COLO829 (cell line): Measurements from ENCODE around the gene SRL.

Experiments
- DNase-seq: peaks from one replicate; pipeline ENCODE4 v3.0.0; 2012; ENCODE audit warnings: low spot score

The SRL gene

DNA sequence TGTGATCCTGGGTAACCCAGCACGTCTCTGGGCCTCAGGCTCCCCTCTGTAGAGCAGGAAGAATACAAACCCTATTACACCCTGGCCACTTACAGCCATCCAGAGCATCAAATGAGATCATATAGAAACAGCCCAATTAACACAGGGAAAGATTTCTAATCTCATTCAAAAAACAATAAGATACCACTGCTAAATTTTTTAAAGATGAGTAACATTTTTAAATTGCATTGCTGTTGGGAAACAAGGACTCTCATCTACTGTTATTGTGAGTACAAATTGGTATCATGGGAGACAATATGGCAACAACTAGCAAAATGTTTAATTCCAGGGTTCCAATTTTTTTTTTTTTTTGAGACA, 41.1 kb downstream of the SRL start:
- no peak for DNase-seq

DNA sequence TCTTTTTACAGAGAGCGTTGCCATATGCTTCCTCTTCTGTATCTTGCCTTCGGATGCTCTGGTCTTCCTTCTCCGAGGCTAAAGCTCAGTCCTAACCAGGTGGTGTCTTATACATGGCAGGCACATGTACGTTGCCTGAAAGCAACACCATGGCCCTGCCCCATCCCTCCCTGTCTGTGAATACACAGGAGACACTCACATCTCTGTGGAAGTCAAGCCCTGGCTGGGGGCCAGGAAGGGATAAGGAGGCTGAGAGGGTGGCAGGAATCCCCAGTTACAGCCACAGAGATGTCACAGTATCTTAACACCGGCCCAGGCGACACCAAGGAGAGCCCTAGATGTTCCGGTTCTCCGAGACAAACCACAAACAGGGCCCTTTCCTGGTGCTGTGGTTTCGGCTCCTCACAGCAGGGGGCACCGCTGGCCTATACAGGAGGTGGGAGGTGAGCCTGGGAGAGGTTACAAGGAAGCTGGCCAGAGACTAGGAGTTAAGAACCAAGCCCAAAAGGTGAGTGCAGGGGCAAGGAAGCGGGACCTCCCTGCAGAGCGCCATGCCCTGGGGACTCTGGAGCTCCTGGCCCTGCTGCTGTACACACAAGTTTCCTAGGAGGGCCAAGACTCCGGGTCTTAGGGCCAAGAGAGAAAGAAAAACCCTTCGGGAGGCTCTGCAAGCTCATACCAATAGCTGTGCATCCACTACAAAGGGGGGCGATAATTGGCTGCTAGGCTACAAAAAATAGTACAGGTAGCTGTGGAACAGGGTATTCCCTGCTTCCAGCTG, 41.7 kb downstream of the SRL start:
- peak; percentile 63 for DNase-seq

DNA sequence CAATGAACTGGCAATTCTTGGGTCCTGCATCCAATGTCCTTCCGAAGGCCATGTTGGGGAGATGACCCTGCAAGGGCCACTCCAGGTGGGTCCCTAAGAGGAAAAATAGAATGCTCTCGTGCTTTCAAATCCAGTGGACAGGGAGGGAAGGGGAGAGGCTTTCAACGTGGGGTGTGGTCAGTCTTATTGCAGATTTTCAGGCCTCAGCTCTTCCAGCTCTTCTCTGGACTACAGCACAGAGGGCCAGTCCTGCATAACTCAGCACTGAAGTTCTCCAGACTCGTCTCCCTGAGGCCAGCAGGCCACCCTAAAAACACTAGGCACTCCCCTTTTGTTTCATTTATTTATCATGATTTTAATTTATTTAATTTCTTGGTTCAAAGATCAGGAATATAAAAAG, 43.1 kb downstream of the SRL start:
- DNase-seq: no peak

DNA sequence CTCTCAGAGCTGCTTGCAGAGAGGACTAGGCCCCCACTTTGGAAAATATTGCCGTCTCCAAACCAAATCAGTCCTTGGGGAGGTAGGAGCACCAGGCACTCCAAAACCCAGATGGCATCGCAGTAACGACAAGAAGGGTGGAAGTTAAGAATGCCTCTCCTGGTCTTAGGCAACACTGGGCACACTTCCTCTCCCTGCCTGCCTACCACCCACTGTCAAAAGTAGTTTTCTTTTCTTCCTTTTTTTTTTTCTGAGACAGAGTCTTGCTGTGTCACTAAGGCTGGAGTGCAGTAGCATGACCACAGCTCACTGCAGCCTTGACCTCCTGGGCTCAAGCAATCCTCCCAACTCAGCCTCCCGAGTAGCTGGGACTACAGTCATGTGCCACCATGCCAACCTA, 47.2 kb downstream of the SRL start:
- no peak for DNase-seq

DNA sequence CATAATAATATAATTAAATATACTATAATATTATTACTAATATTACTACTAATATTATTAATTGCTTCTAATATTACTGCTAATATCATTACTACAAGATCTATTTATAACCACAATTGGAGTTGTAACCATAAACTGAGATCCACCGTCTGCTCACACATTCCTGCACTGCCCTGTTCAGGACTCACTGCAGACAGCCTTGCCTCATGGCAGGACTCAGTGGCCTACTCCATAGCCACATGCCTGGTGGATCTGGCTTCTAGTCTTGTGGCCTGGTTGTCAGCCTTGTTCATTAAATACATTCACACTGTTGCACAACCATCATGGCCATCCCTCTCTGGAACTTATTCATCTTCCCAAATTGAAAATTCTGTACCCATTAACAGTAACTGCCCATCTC, 48.0 kb downstream of the SRL start:
- no peak for DNase-seq

DNA sequence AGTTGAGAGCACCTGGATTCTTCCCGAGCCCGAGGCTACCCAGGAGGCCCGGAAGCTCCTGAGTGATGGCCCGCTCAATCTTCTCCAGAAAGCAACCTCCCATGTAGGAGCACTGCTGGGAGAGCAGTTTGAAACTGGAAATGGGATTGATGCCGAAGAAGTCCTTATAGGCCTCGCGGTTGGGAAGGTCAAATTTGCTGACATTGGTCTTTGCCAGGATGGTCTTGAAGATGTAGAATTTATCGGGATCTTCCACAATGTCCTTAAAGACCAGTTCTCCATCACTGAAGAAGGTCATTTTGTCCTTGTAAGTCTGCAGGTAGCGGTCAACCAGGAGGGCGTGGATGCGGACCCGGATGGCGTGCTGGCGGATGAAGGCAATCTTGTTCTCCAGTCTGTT, 49.7 kb downstream of the SRL start:
- no peak for DNase-seq

DNA sequence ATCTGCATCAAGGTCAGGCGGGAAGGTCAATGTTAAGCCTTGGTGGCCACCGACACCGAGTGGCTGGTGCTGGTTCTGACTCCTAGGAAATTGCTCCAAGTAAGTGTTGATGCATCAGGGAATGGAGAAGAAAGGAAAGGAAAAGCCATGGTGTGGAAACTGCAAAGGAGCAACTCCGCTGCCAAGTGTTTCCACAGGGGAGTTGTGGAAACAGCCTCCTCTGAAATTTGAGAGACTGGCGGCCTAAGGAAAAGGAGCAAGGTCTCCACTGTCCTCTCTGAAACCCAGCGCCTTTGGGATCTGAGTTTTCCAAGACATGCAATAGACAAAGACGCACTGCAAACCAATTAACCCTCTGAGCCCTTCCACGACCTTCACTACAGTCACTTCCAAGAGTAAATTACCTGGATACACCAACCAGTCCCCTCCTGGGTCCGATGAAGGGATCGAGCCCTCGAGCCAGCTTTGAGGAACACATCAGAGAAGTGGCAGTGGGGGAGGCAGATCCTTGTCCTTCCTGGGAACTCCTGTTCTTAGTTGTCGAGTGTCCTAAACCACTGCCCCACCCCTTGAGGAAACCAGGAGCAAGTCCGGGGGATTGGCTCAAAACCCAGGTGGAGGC, 51.1 kb downstream of the SRL start:
- no peak for DNase-seq

DNA sequence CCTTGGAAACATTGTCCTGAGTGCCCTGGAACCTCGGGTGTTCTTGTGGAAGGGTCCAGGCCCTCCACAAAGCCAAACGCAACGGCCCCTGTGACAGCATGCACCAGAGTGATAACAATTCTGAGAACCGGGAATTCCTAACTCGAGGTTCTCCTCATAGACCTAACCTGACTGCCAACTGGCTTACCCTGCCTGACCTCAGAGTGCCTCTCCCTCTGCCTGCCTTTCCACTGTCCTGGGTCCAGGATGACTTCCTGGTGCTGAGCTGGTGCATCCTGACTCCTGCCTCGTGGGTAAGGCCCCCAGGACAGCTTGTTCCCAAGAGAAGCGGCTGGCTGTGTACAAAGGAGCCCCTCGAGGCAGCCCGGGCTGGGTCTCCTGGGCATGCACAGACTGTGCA, 51.8 kb downstream of the SRL start:
- no peak for DNase-seq

DNA sequence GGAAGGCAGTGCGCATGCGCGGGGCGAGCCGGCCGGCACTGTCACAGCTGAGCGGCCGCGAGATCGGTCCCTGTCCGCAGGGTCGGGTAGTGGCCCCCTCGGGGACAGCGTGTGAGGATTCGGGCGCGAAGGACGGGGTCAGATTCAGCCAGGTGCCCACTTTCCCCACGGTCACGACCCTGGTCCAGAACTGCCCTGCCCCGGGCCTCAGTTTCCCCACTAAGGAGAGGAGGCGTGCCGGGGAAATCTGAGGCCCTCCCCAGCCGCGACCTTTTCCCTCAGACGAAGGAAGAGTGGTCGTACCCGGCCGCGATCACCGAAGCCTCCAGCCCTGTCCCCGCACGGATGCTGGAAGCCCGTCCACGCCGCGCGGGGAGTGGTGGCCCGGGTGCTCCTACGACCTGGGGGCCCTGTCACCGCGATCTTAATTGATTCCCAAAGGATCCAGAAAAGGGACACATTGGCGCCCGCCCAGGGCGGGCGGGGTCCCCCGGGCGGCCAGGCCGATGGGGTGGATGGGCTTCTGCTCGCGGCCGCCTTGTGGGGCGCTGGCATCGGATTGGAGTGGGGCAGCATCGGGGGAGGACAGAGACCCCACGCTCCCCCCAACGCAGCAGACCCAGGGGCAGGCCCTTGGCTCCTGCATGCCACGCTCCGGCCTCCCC, 57.7 kb downstream of the SRL start:
- DNase-seq: no peak

DNA sequence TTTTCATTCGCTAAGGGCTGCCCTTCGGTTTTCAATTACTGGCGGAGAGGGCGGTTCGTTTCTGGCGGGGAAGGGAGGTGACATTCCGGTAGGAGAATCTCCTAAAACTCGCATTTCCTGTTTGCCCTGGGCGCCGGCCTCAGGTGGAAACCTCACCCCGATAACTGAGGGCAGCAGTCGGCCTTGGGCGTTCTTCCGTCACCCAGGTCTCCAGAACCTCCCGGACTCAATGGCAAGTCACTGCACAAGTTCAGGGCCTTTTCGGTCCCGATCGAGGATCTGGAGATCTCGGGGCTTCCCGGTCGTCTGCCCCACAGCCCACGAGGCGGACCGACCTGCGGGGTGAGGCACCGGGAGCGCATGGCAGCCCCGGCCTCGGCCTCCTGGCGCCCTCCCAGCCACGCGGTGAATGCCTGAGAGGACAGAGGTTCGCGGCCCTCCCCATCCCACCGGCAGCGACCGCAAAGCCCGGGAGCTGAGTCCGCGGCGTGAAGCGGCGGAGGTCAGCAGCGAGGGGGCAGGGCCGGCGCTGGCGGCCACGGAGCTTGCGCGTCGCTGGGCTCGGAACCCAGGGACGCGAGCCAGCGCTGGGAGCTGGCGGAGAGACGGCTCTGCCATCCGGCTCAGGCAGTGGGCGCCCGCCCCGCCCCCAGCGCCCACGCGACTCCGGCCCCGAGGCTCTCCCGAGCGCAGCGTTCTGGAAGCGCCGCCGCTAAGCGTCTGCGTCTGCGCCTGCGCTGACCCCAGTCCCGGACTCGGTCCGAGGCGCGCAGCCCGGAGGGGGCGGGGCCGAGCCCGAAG, 58.4 kb downstream of the SRL start:
- DNase-seq: peak; percentile 96

DNA sequence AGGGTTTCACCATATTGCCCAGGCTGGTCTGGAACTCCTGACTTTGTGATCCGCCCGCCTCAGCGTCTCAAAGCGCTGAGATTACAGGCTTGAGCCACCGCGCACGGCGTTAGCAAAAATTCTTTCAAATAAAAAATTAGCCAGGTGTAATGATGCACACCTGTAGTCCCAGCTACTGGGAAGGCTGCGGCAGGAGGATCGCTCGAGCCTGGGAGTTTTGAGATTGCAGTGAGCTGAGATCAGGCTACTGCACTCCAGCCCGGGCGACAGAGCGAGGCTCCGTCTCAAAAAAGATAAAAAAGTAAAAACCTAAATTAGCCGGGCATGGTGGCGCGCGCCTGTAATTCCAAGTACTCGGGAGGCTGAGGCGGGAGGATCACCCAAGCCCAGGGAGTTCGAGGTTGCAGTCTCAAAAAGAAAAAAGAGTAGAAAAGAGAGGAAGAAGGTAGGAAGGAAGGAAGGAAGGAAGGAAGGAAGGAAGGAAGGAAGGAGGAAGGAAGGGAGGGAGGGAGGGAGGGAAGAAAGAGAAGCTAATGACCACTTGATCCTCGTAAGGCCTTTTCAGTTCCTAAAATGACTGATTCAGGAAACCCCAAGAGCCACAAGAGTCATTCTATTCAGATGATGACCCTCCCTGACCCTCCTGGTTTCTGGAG, 59.2 kb downstream of the SRL start:
- no peak for DNase-seq

DNA sequence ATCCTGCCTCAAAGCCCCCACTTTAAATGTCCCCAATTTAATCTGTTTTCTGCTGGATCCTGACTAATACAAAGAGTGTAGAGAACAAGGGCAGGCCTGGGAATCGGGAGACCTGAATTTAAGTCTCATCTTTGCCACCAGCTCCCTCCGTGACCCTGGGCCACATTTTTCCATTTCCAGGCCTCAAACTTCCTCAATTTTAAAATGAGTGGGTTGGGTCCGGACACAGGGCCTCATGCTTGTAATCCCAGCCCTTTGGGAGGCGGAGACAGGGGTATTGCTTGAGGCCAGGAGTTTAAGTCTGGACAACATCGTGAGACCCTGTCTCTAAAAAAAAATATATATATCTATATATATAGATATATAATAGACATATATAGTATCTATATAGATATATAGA, 61.4 kb downstream of the SRL start:
- no peak for DNase-seq

DNA sequence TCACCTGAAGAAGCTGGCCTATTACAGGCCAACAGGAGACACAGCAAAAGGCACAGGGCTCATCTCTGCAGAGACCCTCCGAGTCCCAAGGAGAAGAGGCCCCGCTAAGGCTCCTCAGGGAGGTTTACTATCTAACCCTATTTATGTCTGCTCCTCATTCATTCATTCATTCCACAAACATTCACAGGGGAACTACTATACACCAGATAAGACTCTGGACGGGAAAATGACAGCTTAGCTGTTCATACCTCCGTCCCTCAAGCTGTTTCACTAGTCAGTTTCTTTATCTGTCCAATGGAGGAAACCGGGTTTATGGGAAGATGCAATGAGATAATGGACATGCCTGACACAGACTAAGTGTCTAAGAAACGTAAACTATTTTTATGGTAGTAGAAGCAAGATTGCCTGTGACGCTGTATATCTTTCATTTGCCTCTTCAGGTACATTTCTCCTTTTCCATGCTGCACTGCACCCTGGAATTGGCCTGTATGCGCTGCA, 62.1 kb downstream of the SRL start:
- no peak for DNase-seq

DNA sequence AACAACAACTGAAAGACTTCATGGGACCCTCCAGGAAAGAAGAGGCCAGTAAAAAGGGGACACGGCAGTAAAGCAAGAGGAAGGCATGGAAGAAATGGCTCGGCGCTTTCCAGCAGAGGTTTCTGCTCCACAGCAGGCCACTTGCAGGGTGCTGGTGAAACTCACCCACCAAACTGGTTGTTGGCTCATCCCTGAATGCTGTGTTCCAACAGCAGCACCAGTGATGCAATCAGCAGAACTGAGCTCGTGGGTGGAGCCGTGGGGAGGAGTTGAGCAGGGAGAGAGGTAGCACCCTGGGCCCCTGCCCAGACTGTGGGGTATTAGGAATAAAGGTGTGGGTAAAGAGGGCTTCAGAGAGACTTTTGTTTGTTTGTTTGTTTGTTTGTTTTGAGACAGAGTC, 62.9 kb downstream of the SRL start:
- no peak for DNase-seq

DNA sequence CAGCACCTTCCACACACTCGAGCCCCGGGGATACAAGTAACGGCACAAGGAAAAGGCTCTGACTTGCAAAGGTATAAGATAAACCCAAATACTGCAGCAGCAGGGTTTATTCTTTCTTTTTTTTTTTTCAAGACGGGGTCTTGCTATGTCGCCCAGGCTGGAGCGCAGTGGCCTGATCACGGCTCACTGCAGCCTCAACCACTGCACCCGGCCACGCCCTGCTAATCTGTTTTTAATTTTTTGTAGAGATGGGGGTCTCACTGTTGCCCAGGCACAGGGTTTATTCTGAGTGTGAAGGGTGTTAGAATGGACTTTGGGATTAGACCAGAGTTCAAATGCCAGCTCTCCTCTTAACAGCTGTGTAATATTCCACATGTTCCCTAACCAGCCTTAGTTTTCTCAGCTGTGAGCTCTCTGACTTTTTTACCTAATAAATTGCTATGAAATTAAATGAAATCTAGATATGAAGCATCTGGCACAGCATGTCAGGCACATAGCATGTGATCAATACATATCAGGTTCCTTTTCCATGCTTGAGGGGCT, 63.3 kb downstream of the SRL start:
- no peak for DNase-seq

DNA sequence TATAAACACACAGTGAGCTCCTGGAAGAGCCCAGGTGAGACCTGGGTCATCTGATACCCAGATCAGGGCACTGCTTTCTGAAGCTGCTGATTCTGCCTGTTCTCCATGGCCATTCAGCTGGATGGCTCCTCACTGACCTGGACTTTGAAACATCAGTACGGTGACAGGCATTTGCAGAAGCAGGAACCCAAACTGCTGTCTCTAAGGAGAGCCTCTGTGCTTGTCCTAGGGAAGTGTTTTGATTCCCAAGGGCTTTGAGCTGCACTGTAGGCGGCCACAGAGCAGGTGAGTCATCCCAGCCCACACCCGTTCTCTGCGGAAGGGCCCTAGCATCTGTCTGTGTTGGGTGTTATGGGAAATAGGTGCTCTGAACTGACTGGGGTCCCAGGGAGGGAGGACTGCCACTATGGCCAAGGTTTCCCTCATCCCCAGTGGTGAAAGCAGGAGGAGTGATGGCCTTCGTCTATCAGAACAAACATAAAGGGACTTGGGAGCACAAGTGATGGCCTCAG, 64.9 kb downstream of the SRL start:
- peak; percentile 51 for DNase-seq

DNA sequence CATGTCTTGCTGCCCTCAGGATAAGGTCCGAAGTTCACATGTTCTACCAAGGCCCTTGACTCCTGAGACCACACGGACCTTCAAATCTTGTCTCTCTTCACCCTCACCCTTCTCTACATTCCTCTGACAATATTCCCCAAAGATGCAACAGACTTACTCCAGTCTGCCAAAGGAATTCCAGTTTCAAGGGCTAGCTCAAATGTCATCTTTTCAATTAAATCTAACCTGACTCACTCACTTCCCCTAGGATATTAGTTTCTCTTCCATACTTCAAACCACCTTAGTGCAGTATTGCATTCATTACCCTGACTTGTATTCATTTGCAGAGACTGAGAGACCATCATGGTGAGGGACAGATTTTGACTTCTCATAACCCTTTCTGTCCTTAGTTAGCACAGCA, 66.0 kb downstream of the SRL start:
- DNase-seq: no peak

DNA sequence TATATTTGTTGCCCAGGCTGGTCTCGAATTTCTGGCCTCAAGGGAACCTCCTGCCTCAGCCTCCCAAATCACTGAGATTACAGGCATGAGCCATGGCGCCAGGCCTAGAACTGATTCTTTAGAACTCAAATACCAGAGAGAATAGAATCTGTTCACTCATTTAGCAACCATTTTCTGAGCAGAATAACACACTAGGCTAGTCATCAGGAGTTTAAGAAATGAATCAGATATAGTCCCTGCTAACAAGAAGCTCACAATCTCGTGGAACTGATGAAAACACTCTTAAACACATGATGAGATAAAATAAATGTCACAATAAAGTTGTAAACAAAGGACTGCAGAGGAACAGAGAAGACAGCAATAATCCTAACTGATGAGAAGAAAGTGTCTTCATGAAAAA, 69.8 kb downstream of the SRL start:
- no peak for DNase-seq

DNA sequence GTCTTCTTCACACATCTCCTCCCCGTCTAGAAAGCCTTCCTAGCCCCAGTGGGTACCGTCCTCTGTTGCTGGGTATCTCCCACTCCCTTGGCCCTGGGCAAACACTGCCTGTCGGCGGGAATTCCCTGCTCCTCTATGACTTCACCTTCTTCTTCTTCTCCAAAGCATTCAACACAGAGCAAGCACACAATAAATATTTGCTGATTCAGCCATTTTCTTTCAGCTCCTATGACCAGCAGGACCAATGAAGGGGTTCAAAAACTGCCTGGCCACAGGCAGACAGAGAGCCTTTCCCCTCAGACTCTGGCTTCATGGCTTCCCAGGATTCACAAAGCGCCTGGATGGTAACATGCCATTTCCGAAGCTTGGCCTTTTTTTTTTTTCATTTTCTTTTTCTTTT, 72.5 kb downstream of the SRL start:
- no peak for DNase-seq

DNA sequence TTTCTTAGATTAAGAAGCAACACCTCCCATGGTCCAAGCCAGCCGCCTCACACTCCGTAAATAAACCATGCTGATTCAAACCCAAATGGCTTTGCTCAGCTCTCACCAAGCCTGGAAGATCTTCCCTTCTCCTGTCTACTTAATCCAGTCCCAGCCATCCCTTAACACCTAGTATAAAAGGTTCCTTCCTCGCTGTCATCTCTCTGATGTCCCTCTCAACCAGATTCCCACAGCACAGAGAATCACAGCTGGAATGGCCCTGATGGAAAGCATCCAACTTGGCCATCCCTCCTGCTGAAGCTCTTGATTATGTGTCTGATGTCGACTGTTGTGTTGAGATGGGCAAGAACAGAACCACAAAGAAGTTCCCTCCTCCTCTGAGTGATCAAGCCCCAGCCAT, 75.1 kb downstream of the SRL start:
- no peak for DNase-seq

DNA sequence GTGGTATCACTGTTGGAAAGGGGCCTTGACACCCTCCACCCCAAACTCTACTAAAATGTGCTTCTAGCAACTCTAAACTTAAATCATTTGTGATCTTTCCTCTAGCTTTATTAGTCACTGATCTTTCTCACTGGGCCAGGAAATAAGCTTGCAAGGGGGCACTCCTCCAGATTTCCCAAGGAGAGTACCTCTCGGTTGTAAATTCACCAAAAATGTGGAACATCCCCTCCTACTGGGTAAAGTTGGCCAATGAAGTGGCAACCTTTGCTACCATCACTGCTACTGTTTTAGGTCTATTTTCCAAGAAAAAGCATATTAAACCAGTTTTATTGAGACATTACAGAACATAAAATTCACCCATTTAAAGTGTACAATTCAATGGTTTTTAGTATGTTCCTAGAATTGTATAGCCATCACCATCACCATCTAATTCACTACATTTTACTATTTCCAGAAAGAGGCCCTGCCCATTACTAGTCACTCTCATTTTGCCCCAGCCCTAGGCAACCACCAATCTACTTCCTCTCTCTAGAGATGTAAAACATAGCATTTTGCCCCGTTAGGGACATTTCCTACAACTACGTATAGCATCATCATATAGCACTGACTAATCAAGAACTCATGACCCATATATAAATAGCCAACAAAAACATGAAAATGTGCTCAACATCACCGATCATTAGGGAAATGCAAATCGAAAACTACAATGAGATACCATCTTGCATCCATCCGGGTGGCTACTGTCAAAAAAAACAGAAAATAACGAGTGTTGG, 81.0 kb downstream of the SRL start:
- DNase-seq: no peak
